HPDE6-E6E7 (cell line): ENCODE data around the gene RAPGEF1.

ENCODE experiments used
- DNase-seq: peaks from one replicate; pipeline ENCODE4 v3.0.0; 2011; ENCODE audit warnings: missing footprints; ENCODE audit errors: extremely low spot score

The RAPGEF1 gene

GRCh38 chr9:131747352-131747751, 7.5 kb upstream of the RAPGEF1 start:
- DNase-seq = no peak

- no peak for DNase-seq
These were observed 5.7 kb upstream of the RAPGEF1 start for GRCh38 chr9:131745610-131746009.

- no peak for DNase-seq
These were observed 4.9 kb upstream of the RAPGEF1 start for GRCh38 chr9:131744720-131745201.

GRCh38 chr9:131744171-131744719, 4.4 kb upstream of the RAPGEF1 start:
- DNase-seq = no peak

GRCh38 chr9:131743501-131743900, 3.6 kb upstream of the RAPGEF1 start:
- DNase-seq = no peak

GRCh38 chr9:131743096-131743495, 3.2 kb upstream of the RAPGEF1 start:
- DNase-seq = no peak

GRCh38 chr9:131740898-131741297, 1.0 kb upstream of the RAPGEF1 start:
- no peak for DNase-seq

GRCh38 chr9:131739133-131739958, 530 bp downstream of the RAPGEF1 start:
- DNase-seq = no peak

- no peak for DNase-seq
These were observed 1.4 kb downstream of the RAPGEF1 start for GRCh38 chr9:131738293-131739132.

- DNase-seq = no peak
These were observed 2.5 kb downstream of the RAPGEF1 start for GRCh38 chr9:131737426-131737825.

- DNase-seq = no peak
These were observed 3.4 kb downstream of the RAPGEF1 start for GRCh38 chr9:131736431-131736830.

- DNase-seq = no peak
These were observed 4.4 kb downstream of the RAPGEF1 start for GRCh38 chr9:131735238-131736128.

- DNase-seq = no peak
These were observed 5.1 kb downstream of the RAPGEF1 start for GRCh38 chr9:131734781-131735180.

GRCh38 chr9:131734165-131734610, 5.7 kb downstream of the RAPGEF1 start:
- DNase-seq = no peak

- peak; percentile 88 for DNase-seq
These were observed 6.3 kb downstream of the RAPGEF1 start for GRCh38 chr9:131733541-131734061.

- no peak for DNase-seq
These were observed 7.1 kb downstream of the RAPGEF1 start for GRCh38 chr9:131732636-131733289.

GRCh38 chr9:131732061-131732526, 7.8 kb downstream of the RAPGEF1 start:
- DNase-seq = no peak

- DNase-seq = no peak
These were observed 8.2 kb downstream of the RAPGEF1 start for GRCh38 chr9:131731644-131732043.

GRCh38 chr9:131731237-131731636, 8.6 kb downstream of the RAPGEF1 start:
- no peak for DNase-seq

- DNase-seq = no peak
These were observed 10.9 kb downstream of the RAPGEF1 start for GRCh38 chr9:131728961-131729360.
